ENCODE results near the gene THOC6.
"Not testable (repeated sequence)": the region's sequence is repeated elsewhere in the genome, so short reads cannot be mapped to it uniquely, and the experiment has no call there.

DNA sequence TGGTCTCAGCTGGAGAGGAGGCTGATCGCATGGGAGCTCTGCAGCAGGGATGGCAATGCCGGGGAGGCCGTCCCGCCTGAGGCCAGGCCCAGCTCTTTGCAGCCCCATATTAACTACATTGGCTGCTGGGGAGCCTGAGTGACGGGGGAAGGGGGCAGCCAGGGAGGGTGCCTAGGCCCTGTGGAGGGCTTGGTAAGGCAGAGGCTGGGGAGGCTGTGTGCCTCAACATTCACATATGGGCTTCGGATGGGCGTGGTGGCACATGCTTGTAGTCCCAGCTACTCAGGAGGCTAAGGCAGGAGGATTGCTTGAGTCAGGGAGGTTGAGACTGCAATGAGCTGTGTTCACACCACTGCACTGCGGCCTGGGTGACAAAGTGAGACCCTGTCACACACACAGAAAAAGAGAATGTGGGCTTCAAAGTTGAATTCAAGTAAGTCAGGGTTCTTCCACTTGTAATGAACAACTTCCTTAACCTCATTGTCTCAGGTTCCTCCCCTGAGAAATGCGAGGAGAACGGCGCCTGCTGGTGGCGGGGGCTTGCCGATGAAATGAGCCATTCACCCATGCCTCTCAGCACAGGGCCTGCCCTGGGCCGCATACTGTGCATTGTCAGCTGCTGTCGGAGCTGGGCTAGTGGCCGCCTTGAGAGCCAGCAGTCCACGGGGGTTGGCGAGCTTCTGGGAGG, 48.9 kb downstream of the THOC6 start:
- TF ChIP-seq REST (IDR thresholded peaks at IDR 0.05); MAX (IDR thresholded peaks at IDR 0.05); FOSL2 (IDR thresholded peaks at IDR 0.05); FOSL2 (CRISPR knock-in tag; IDR thresholded peaks at IDR 0.05); ATOH8 (CRISPR knock-in tag; IDR thresholded peaks at IDR 0.05; ENCODE audit: low read depth): not testable (repeated sequence)
- TF ChIP-seq, protein P1, sequence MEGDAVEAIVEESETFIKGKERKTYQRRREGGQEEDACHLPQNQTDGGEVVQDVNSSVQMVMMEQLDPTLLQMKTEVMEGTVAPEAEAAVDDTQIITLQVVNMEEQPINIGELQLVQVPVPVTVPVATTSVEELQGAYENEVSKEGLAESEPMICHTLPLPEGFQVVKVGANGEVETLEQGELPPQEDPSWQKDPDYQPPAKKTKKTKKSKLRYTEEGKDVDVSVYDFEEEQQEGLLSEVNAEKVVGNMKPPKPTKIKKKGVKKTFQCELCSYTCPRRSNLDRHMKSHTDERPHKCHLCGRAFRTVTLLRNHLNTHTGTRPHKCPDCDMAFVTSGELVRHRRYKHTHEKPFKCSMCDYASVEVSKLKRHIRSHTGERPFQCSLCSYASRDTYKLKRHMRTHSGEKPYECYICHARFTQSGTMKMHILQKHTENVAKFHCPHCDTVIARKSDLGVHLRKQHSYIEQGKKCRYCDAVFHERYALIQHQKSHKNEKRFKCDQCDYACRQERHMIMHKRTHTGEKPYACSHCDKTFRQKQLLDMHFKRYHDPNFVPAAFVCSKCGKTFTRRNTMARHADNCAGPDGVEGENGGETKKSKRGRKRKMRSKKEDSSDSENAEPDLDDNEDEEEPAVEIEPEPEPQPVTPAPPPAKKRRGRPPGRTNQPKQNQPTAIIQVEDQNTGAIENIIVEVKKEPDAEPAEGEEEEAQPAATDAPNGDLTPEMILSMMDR (IDR thresholded peaks at IDR 0.05), result not testable (repeated sequence)
